OCI-LY1 (cell line): ENCODE results near the gene EGFL8.

Source experiments
- CTCF ChIP-seq: fragments of 200-600 bp; sonication (generic), shearing (Covaris generic); IDR thresholded peaks from 2 replicates; pipeline ENCODE4 v1.5.1; 2017; ENCODE audit warnings: mild to moderate bottlenecking, antibody characterized with exemption, low read length, moderate library complexity, mixed read lengths
- EZH2 ChIP-seq: fragments of 200-600 bp; sonication (generic), shearing (Covaris generic); IDR thresholded peaks from 2 replicates; pipeline ENCODE4 v1.8.0; 2017; ENCODE audit warnings: borderline replicate concordance, mixed run types, mild to moderate bottlenecking, antibody characterized with exemption, low read length, moderate library complexity, mixed read lengths

GRCh38 chr6:32123681-32124080, 40.7 kb upstream of the EGFL8 start:
- no peak for TF ChIP-seq CTCF
- TF ChIP-seq EZH2 = no peak
